Measurements from ENCODE around the gene PVALB.

DNA sequence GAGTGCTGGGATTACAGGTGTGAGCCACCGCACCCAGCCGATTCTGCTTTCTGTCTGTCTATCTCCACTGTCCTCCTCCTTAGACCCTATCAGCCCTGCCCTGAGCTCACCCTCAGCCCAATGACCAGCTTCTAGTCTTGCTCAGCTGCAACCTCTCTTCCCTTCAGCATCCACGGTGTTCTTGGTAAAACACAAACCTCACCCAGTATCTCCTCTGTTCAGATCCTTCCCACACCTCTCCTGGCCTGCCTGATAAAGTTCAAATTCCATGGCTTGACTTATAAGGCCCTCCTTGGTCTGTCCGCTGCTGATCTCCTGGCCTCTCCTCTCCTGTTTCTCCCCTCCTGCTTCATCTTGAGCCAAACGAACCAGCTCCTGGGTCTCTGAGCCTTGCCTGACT is 29.4 kb upstream of the PVALB start:
- TF ChIP-seq, protein P1, sequence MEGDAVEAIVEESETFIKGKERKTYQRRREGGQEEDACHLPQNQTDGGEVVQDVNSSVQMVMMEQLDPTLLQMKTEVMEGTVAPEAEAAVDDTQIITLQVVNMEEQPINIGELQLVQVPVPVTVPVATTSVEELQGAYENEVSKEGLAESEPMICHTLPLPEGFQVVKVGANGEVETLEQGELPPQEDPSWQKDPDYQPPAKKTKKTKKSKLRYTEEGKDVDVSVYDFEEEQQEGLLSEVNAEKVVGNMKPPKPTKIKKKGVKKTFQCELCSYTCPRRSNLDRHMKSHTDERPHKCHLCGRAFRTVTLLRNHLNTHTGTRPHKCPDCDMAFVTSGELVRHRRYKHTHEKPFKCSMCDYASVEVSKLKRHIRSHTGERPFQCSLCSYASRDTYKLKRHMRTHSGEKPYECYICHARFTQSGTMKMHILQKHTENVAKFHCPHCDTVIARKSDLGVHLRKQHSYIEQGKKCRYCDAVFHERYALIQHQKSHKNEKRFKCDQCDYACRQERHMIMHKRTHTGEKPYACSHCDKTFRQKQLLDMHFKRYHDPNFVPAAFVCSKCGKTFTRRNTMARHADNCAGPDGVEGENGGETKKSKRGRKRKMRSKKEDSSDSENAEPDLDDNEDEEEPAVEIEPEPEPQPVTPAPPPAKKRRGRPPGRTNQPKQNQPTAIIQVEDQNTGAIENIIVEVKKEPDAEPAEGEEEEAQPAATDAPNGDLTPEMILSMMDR (conservative IDR thresholded peaks at IDR 0.05; ENCODE audit: low read depth, low read length): no peak
- TF ChIP-seq MAFK (IDR thresholded peaks at IDR 0.05; ENCODE audit: low read depth, low read length) (no peak), POLR2A (IDR thresholded peaks at IDR 0.05; ENCODE audit: low read depth, low read length) (no peak), NFE2L2 (IDR thresholded peaks at IDR 0.05; ENCODE audit: low read depth, low read length) (no peak), CHD1 (IDR thresholded peaks at IDR 0.05; ENCODE audit: low read depth, low read length) (no peak), MAZ (IDR thresholded peaks at IDR 0.05; ENCODE audit: borderline replicate concordance, low read depth, low read length) (no peak), CEBPB (IDR thresholded peaks at IDR 0.05; ENCODE audit: low read depth, low read length) (no peak), FOS (IDR thresholded peaks at IDR 0.05; ENCODE audit: low read depth, low read length) (no peak), RAD21 (IDR thresholded peaks at IDR 0.05; ENCODE audit: low read length) (no peak), RFX5 (IDR thresholded peaks at IDR 0.05; ENCODE audit: low read depth, low read length) (no peak)
- TF ChIP-seq, protein P2, sequence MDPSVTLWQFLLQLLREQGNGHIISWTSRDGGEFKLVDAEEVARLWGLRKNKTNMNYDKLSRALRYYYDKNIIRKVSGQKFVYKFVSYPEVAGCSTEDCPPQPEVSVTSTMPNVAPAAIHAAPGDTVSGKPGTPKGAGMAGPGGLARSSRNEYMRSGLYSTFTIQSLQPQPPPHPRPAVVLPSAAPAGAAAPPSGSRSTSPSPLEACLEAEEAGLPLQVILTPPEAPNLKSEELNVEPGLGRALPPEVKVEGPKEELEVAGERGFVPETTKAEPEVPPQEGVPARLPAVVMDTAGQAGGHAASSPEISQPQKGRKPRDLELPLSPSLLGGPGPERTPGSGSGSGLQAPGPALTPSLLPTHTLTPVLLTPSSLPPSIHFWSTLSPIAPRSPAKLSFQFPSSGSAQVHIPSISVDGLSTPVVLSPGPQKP (IDR thresholded peaks at IDR 0.05; ENCODE audit: borderline replicate concordance, low read depth, low read length): no peak
- TF ChIP-seq, protein P3, sequence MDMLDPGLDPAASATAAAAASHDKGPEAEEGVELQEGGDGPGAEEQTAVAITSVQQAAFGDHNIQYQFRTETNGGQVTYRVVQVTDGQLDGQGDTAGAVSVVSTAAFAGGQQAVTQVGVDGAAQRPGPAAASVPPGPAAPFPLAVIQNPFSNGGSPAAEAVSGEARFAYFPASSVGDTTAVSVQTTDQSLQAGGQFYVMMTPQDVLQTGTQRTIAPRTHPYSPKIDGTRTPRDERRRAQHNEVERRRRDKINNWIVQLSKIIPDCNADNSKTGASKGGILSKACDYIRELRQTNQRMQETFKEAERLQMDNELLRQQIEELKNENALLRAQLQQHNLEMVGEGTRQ (IDR thresholded peaks at IDR 0.05; ENCODE audit: low read depth, low read length): no peak
